ENCODE data around the gene SPATS1.

SPATS1 gene

GRCh38 chr6:44342489-44342888 is at the start of gene SPATS1:
TSS of gene SPATS1 (plus strand) at chr6:44342650. CDS start at chr6:44343096, 446 bp downstream.
- DNase-seq = no peak

GRCh38 chr6:44292661-44293365 is 49.6 kb upstream of the SPATS1 start:
- DNase-seq = no peak

GRCh38 chr6:44294832-44295791 is 47.3 kb upstream of the SPATS1 start:
- no peak for DNase-seq

GRCh38 chr6:44297063-44298038 is 45.1 kb upstream of the SPATS1 start:
- DNase-seq = peak in 1 of 2 donors; percentile 30

- DNase-seq = no peak
Measured at GRCh38 chr6:44298055-44298803, 44.2 kb upstream of the SPATS1 start.

GRCh38 chr6:44298864-44299263 is 43.6 kb upstream of the SPATS1 start:
- no peak for DNase-seq

GRCh38 chr6:44300292-44300823 is 42.1 kb upstream of the SPATS1 start:
- DNase-seq = no peak

GRCh38 chr6:44301106-44301505 is 41.3 kb upstream of the SPATS1 start:
- no peak for DNase-seq

- no peak for DNase-seq
Measured at GRCh38 chr6:44301782-44302564, 40.5 kb upstream of the SPATS1 start.

- DNase-seq = no peak
Measured at GRCh38 chr6:44302856-44303255, 39.6 kb upstream of the SPATS1 start.

GRCh38 chr6:44303842-44304241 is 38.6 kb upstream of the SPATS1 start:
- no peak for DNase-seq

- peak; percentile 40 to 47 for DNase-seq
Measured at GRCh38 chr6:44304282-44305199, 37.9 kb upstream of the SPATS1 start.

GRCh38 chr6:44305200-44305725 is 37.2 kb upstream of the SPATS1 start:
- no peak for DNase-seq

- no peak for DNase-seq
Measured at GRCh38 chr6:44306710-44307109, 35.7 kb upstream of the SPATS1 start.

GRCh38 chr6:44307217-44307616 is 35.2 kb upstream of the SPATS1 start:
- DNase-seq = no peak

GRCh38 chr6:44309092-44309491 is 33.4 kb upstream of the SPATS1 start:
- DNase-seq = no peak

- DNase-seq = no peak
Measured at GRCh38 chr6:44309631-44310030, 32.8 kb upstream of the SPATS1 start.

GRCh38 chr6:44310241-44310640 is 32.2 kb upstream of the SPATS1 start:
- DNase-seq = no peak

GRCh38 chr6:44311304-44311703 is 31.1 kb upstream of the SPATS1 start:
- DNase-seq = no peak
